Activated CD4-positive, alpha-beta T cell treated with anti-CD3 and anti-CD28 coated beads for 1 hour (primary cell): ENCODE measurements around the gene WASF2.
"Not testable (repeated sequence)": the region's sequence is repeated elsewhere in the genome, so short reads cannot be mapped to it uniquely, and the experiment has no call there.

Experiments used
- DNase-seq: peaks from one replicate; pipeline ENCODE4 v3.0.0-alpha.2; 2020

The WASF2 gene

GRCh38 chr1:27521336-27521831, 31.4 kb upstream of the WASF2 start:
- peak; percentile 27 for DNase-seq

- DNase-seq: no peak
Measured at GRCh38 chr1:27520651-27521050, 30.7 kb upstream of the WASF2 start.

GRCh38 chr1:27519331-27520258, 29.6 kb upstream of the WASF2 start:
- DNase-seq: no peak

- DNase-seq: no peak
Measured at GRCh38 chr1:27518808-27519207, 28.8 kb upstream of the WASF2 start.

- no peak for DNase-seq
Measured at GRCh38 chr1:27517907-27518718, 28.1 kb upstream of the WASF2 start.

- no peak for DNase-seq
Measured at GRCh38 chr1:27517301-27517700, 27.3 kb upstream of the WASF2 start.

- DNase-seq: no peak
Measured at GRCh38 chr1:27515626-27516025, 25.7 kb upstream of the WASF2 start.

- DNase-seq: no peak
Measured at GRCh38 chr1:27513958-27514357, 24.0 kb upstream of the WASF2 start.

- DNase-seq: no peak
Measured at GRCh38 chr1:27513528-27513927, 23.6 kb upstream of the WASF2 start.

- no peak for DNase-seq
Measured at GRCh38 chr1:27509127-27510080, 19.4 kb upstream of the WASF2 start.

GRCh38 chr1:27507960-27508665, 18.1 kb upstream of the WASF2 start:
- DNase-seq: no peak

GRCh38 chr1:27506703-27507102, 16.7 kb upstream of the WASF2 start:
- DNase-seq: no peak

- DNase-seq: no peak
Measured at GRCh38 chr1:27505420-27505680, 15.4 kb upstream of the WASF2 start.

- no peak for DNase-seq
Measured at GRCh38 chr1:27504588-27505419, 14.8 kb upstream of the WASF2 start.

GRCh38 chr1:27503844-27504587, 14.0 kb upstream of the WASF2 start:
- no peak for DNase-seq

- DNase-seq: no peak
Measured at GRCh38 chr1:27503033-27503432, 13.1 kb upstream of the WASF2 start.

GRCh38 chr1:27501159-27501558, 11.2 kb upstream of the WASF2 start:
- not testable (repeated sequence) for DNase-seq

GRCh38 chr1:27499142-27499541, 9.2 kb upstream of the WASF2 start:
- DNase-seq: no peak

- DNase-seq: no peak
Measured at GRCh38 chr1:27496604-27497155, 6.7 kb upstream of the WASF2 start.

GRCh38 chr1:27492796-27493195, 2.8 kb upstream of the WASF2 start:
- no peak for DNase-seq
